OCI-LY7 (cell line): ENCODE data around the gene ADAM12. TPM values are rescaled to one million over a fixed set of nuclear protein-coding genes. Genes with fewer than 3 reads are reported as not detected.

ENCODE experiments used
- BruUV-seq: library from RNA; stranded (reverse); fragments of 400-500 nt; replicated peaks from 2 replicates; lab custom pipeline; 2021; lab: Mats Ljungman, UMichigan
- CTCF ChIA-PET: fragments of 300-600 bp; sonication (Branson Sonifier 250); formaldehyde crosslinking; loops from one replicate; lab custom pipeline; 2022; ENCODE audit warnings: antibody characterized with exemption; ENCODE audit not compliant: unreplicated experiment; lab: Charles Lee
- POLR2A ChIA-PET: fragments of 300-600 bp; sonication (Branson Sonifier 250); formaldehyde crosslinking; loops from one replicate; lab custom pipeline; 2022; ENCODE audit warnings: antibody characterized with exemption; lab: Charles Lee
- DNase-seq: peaks from one replicate; pipeline ENCODE4 v3.0.0-alpha.2; 2015; ENCODE audit warnings: low spot score
- H2AFZ ChIP-seq: fragments of 200-600 bp; sonication (generic), shearing (Covaris generic); 2 replicates; pipeline ENCODE4 v1.6.1; 2014; ENCODE audit warnings: mild to moderate bottlenecking, antibody characterized with exemption, low read length, moderate library complexity
- H3K27ac ChIP-seq: fragments of 200-600 bp; sonication (generic); 2 replicates; pipeline ENCODE4 v1.5.1; 2014; ENCODE audit warnings: mixed run types, low read depth, mild to moderate bottlenecking, moderate library complexity, low read length, inconsistent platforms; ENCODE audit not compliant: poor library complexity, severe bottlenecking
- H3K36me3 ChIP-seq: fragments of 200-600 bp; sonication (generic); 2 replicates; pipeline ENCODE4 v1.6.1; 2014; ENCODE audit warnings: mild to moderate bottlenecking, antibody characterized with exemption, low read length, moderate library complexity, mixed read lengths; ENCODE audit not compliant: insufficient read depth
- H3K4me1 ChIP-seq: fragments of 200-600 bp; sonication (generic); 2 replicates; pipeline ENCODE4 v1.5.1; 2014; ENCODE audit warnings: mild to moderate bottlenecking, low read length; ENCODE audit not compliant: insufficient read depth, poor library complexity, severe bottlenecking
- H3K4me2 ChIP-seq: fragments of 200-600 bp; sonication (generic); 2 replicates; pipeline ENCODE4 v1.6.1; 2014; ENCODE audit warnings: mild to moderate bottlenecking, low read length
- H3K4me3 ChIP-seq: fragments of 200-600 bp; sonication (generic); 2 replicates; pipeline ENCODE4 v1.5.1; 2014; ENCODE audit warnings: mild to moderate bottlenecking, low read depth, low read length; ENCODE audit not compliant: poor library complexity, severe bottlenecking
- H3K79me2 ChIP-seq: fragments of 200-600 bp; sonication (generic); 2 replicates; pipeline ENCODE4 v1.6.1; 2016; ENCODE audit warnings: low read depth, mild to moderate bottlenecking, low read length, moderate library complexity, mixed read lengths; ENCODE audit not compliant: insufficient read depth
- H3K9me2 ChIP-seq: fragments of 200-600 bp; sonication (generic); 2 replicates; pipeline ENCODE4 v1.6.1; 2016; ENCODE audit warnings: mild to moderate bottlenecking, low read length, mixed read lengths; ENCODE audit not compliant: insufficient read depth
- H3K9me3 ChIP-seq: fragments of 200-600 bp; sonication (generic); 2 replicates; pipeline ENCODE4 v1.6.1; 2014; ENCODE audit warnings: mild to moderate bottlenecking, mixed run types, low read length, mixed read lengths
- H4K20me1 ChIP-seq: fragments of 200-600 bp; sonication (generic); 2 replicates; pipeline ENCODE4 v1.6.1; 2014; ENCODE audit warnings: mild to moderate bottlenecking, antibody characterized with exemption, low read length, moderate library complexity, mixed read lengths; ENCODE audit not compliant: insufficient read depth
- EZH2phosphoT487 ChIP-seq: fragments of 200-600 bp; sonication (generic); IDR thresholded peaks from 2 replicates; pipeline ENCODE4 v1.6.1; 2018; ENCODE audit warnings: low read depth, borderline replicate concordance, mild to moderate bottlenecking, mixed run types, antibody characterized with exemption, low read length, moderate library complexity, mixed read lengths
- intact Hi-C: fragments of 100-400 bp; cut with micrococcal nuclease; formaldehyde crosslinking; loops from one replicate; pipeline ENCODE4 v1.10.0; 2022; ENCODE audit not compliant: unreplicated experiment
- total RNA-seq, 2 experiments: library from RNA; depleted of rRNA in 1 of 2; stranded (reverse); fragments of >200 nt in 1 of 2; shearing (Covaris generic) in 1 of 2; gene quantifications; 2 replicates each; pipeline ENCODE4 v1.2.3, GENCODE V29; 2014 to 2022
- TF ChIP-seq, protein P1 (sequence below): fragments of 200-600 bp; sonication (generic); conservative IDR thresholded peaks from 2 replicates; pipeline ENCODE4 v1.5.1; 2014; ENCODE audit warnings: mild to moderate bottlenecking, antibody characterized with exemption, low read length, moderate library complexity, mixed read lengths

ADAM12 gene
- total RNA-seq, 2 experiments from 2014 or later: 0.06 TPM; not detected in 1

DNA sequence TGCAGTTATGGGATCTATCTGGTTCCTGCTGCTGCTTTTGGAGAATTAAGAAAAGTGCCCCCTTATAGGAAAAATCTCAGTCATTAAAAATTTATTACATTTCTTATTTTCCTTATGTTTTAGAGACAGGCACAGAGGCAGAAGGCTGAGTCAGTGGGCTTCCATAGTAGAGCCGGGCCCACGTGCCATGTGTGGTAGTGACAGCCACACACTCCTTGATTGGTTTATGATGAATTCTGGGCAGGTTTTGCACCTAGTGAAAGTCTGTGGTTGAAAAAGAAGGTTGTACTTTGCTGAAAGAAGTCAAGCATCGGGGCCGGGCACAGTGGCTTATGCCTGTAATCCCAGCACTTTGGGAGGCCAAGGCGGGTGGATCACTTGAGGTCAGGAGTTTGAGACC is 382.0 kb downstream of the ADAM12 start:
- BruUV-seq: no TSS peak
- TF ChIP-seq, protein P1, sequence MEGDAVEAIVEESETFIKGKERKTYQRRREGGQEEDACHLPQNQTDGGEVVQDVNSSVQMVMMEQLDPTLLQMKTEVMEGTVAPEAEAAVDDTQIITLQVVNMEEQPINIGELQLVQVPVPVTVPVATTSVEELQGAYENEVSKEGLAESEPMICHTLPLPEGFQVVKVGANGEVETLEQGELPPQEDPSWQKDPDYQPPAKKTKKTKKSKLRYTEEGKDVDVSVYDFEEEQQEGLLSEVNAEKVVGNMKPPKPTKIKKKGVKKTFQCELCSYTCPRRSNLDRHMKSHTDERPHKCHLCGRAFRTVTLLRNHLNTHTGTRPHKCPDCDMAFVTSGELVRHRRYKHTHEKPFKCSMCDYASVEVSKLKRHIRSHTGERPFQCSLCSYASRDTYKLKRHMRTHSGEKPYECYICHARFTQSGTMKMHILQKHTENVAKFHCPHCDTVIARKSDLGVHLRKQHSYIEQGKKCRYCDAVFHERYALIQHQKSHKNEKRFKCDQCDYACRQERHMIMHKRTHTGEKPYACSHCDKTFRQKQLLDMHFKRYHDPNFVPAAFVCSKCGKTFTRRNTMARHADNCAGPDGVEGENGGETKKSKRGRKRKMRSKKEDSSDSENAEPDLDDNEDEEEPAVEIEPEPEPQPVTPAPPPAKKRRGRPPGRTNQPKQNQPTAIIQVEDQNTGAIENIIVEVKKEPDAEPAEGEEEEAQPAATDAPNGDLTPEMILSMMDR: no peak
- no peak for TF ChIP-seq EZH2phosphoT487

DNA sequence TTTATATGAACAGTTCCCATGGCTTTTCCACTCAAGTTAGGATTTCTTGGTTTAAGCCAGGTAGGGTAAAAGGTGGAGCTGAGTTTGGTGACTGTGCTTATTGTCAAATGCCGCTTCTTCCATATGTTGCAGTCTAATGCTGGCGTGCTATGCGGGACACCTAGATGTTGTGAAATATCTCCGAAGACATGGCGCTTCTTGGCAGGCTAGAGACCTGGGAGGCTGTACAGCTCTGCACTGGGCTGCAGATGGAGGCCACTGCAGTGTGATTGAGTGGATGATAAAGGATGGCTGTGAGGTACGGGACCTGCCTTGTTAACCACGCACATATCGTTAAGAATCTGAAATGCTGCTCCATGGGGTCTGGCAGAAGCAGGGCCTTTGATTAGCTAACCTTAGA is 383.5 kb downstream of the ADAM12 start:
- no peak for TF ChIP-seq EZH2phosphoT487
- TF ChIP-seq, protein P1: no peak
- Histone ChIP-seq H3K9me2 (no peaks in the 10 kb centered on the region), H3K36me3 (no peaks in the 10 kb centered on the region), H2AFZ (no peak overlapping the region), H3K27ac (no peak overlapping the region), H3K4me2 (no peak overlapping the region), H4K20me1 (no peaks in the 10 kb centered on the region), H3K9me3 (no peaks in the 10 kb centered on the region), H3K4me1 (no peaks in the 10 kb centered on the region), H3K79me2 (no peaks in the 10 kb centered on the region), H3K4me3 (no peak overlapping the region)
- ChIA-PET CTCF (no interaction called here), POLR2A (no interaction called here)
- DNase-seq: no peak
- no TSS peak for BruUV-seq
- intact Hi-C loops: no loop called here

More for the DNA sequence above, 382.0 kb downstream of the ADAM12 start:
- H4K20me1 ChIP-seq: no peaks in the 10 kb centered on the region
- H3K4me3 ChIP-seq: no peak overlapping the region
- intact Hi-C loops: no loop called here
- H3K36me3 ChIP-seq: no peaks in the 10 kb centered on the region
- H2AFZ ChIP-seq: no peak overlapping the region
- H3K27ac ChIP-seq: no peak overlapping the region
- H3K9me3 ChIP-seq: no peaks in the 10 kb centered on the region
- H3K9me2 ChIP-seq: no peaks in the 10 kb centered on the region
- H3K4me1 ChIP-seq: no peaks in the 10 kb centered on the region
- CTCF ChIA-PET: no interaction called here
- POLR2A ChIA-PET: no interaction called here
- no peaks in the 10 kb centered on the region for H3K79me2 ChIP-seq
- DNase-seq: no peak
- no peak overlapping the region for H3K4me2 ChIP-seq

DNA sequence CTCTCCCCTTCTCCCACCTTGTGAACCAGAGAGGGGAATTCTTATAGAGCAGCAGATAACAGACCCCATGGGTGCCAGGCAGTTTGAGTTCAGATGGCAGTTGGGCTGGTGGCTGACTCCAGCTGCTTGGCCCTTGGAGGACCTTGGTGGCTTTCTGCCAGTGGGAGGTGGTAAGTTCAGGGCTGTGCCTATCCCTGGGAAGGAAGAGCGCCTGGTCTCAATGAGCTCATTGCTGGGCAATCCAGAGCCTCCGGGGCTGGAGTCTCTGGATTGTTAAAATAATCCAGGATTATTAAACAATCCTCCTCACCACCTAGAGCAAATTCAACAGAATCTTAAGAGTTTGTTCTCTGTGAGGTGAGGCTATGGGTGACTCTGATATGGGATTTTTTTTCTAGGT is 386.7 kb downstream of the ADAM12 start:
- Histone ChIP-seq H2AFZ (no peak overlapping the region), H3K79me2 (no peaks in the 10 kb centered on the region), H3K4me2 (no peak overlapping the region), H3K9me2 (no peaks in the 10 kb centered on the region), H3K4me3 (no peak overlapping the region), H3K4me1 (no peaks in the 10 kb centered on the region), H3K27ac (no peak overlapping the region), H3K36me3 (no peaks in the 10 kb centered on the region), H3K9me3 (no peaks in the 10 kb centered on the region), H4K20me1 (no peaks in the 10 kb centered on the region)
- DNase-seq: no peak
- ChIA-PET CTCF (no interaction called here), POLR2A (no interaction called here)
- intact Hi-C loops: no loop called here
- no TSS peak for BruUV-seq
- no peak for TF ChIP-seq EZH2phosphoT487
- TF ChIP-seq, protein P1: no peak
